H1 (cell line): ENCODE data around the gene RWDD4. TPM values are rescaled to one million over a fixed set of nuclear protein-coding genes. Genes with fewer than 3 reads are reported as not detected.

ENCODE experiments used
- ASH2L ChIP-seq: fragments of 200-600, 300-600 bp; sonication (generic); IDR thresholded peaks from one replicate; pipeline ENCODE4 v1.7.1; 2017; ENCODE audit warnings: low read length
- BRCA1 ChIP-seq: IDR thresholded peaks from 2 replicates; pipeline ENCODE4 v1.6.1; 2012; ENCODE audit warnings: low read depth, low read length, improper control_type of control experiment
- CHD7 ChIP-seq: fragments of 300-600 bp; sonication (generic); IDR thresholded peaks from 2 replicates; pipeline ENCODE4 v1.7.1; 2012; ENCODE audit warnings: low read length, moderate library complexity, mild to moderate bottlenecking, inconsistent platforms; ENCODE audit not compliant: insufficient replicate concordance
- CTCF ChIP-seq, 3 experiments: IDR thresholded peaks; 1 replicate in 2 of 3; 2 replicates in 1 of 3; pipeline versions ENCODE4 v1.5.1 to v1.6.1; 2011; ENCODE audit warnings: low read length in 3 of 3, mild to moderate bottlenecking in 3 of 3, inconsistent platforms in 2 of 3, low read depth in 1 of 3, moderate library complexity in 1 of 3; ENCODE audit not compliant: insufficient read depth in 1 of 3; ENCODE audit errors: control extremely low read depth in 1 of 3
- EGR1 ChIP-seq: IDR thresholded peaks from 2 replicates; pipeline ENCODE4 v1.6.1; 2011; ENCODE audit warnings: low read depth, low read length, borderline replicate concordance
- GABPA ChIP-seq: IDR thresholded peaks from 2 replicates; pipeline ENCODE4 v1.6.1; 2011; ENCODE audit warnings: mild to moderate bottlenecking, low read length, moderate library complexity, borderline replicate concordance; ENCODE audit not compliant: insufficient read depth
- SAP30 ChIP-seq: fragments of 300-600 bp; sonication (generic); IDR thresholded peaks from 2 replicates; pipeline ENCODE4 v1.7.1; 2012; ENCODE audit warnings: low read length, moderate library complexity, mild to moderate bottlenecking, inconsistent platforms; ENCODE audit not compliant: insufficient read depth, insufficient replicate concordance
- SIRT6 ChIP-seq: IDR thresholded peaks from one replicate; pipeline ENCODE4 v1.7.1; 2012; ENCODE audit warnings: low read length, inconsistent platforms
- TCF12 ChIP-seq: IDR thresholded peaks from 2 replicates; pipeline ENCODE4 v1.6.1; 2011; ENCODE audit warnings: low read depth, mild to moderate bottlenecking, low read length
- TEAD4 ChIP-seq: IDR thresholded peaks from 2 replicates; pipeline ENCODE4 v1.6.1; 2012; ENCODE audit warnings: low read depth, low read length, inconsistent platforms, mixed read lengths
- polyA plus RNA-seq, 7 experiments: library from polyadenylated mRNA; depleted of rRNA in 3 of 7; stranded (reverse) in 5 of 7; unstranded in 2 of 7; fragments of >200 nt in 5 of 7; fragments of 200-250 nt in 2 of 7; gene quantifications; 1 replicate in 5 of 7; 2 replicates in 1 of 7; 4 replicates in 1 of 7; pipeline versions ENCODE4 v1.2.1 to v1.2.3, GENCODE V29; 2011 to 2013; ENCODE audit warnings: missing spikeins in 2 of 7, mixed read lengths in 2 of 7
- total RNA-seq: library from RNA; stranded (reverse); fragmentation: NEBNext Ultra II Directional; extraction: Animal tissue kit (Norgen Biotek cat#: 25700); gene quantifications from 2 replicates; pipeline ENCODE4 v1.2.1, GENCODE V29; 2021

Gene RWDD4
- total and polyA plus RNA-seq, 2 of the 8 experiments (the other 6 are each of a cell fraction or from before 2014, with no cell fraction given), result 5.4 to 18.9 TPM

- no peak for TF ChIP-seq CHD7
- TF ChIP-seq CTCF (IDR thresholded peaks at IDR 0.05; ENCODE audit: control extremely low read depth in 1 of 3, insufficient read depth in 1 of 3, low read depth in 1 of 3, low read length in 3 of 3), result no peak
- TF ChIP-seq BRCA1, result no peak
- no peak for TF ChIP-seq TEAD4
- no peak for TF ChIP-seq ASH2L
- TF ChIP-seq SIRT6, result no peak
- TF ChIP-seq SAP30, result no peak
- no peak for TF ChIP-seq TCF12
- TF ChIP-seq EGR1, result no peak
- no peak for TF ChIP-seq GABPA
These were observed 51.1 kb downstream of the RWDD4 start (continued) for GRCh38 chr4:183607894-183608293.
